Activated CD8-positive, alpha-beta memory T cell treated with anti-CD3 and anti-CD28 coated beads for 24 hours (primary cell): Measurements from ENCODE around the gene CNTN3.

Experiments
- DNase-seq: peaks from one replicate; pipeline ENCODE4 v3.0.0-alpha.2; 2020

Gene CNTN3

DNA sequence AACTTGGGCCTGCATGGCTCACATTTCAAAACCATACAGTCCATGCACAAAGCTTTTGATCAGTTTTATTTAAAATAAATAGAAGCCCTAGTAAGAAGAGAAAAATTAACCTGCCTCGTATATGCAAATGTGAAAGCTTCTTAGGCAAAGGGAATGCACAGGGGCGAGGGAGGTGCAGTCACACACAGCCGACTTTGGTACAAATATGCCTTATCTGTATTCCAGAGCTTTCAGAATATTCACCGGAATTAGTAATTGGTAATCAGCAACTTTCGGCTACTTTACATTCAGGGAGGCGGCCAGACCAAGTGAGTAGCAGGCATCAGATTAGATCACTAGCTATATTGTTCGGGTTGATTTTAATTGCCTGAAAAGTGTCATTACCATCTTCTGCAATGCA, 7.5 kb downstream of the CNTN3 start:
- DNase-seq = no peak

DNA sequence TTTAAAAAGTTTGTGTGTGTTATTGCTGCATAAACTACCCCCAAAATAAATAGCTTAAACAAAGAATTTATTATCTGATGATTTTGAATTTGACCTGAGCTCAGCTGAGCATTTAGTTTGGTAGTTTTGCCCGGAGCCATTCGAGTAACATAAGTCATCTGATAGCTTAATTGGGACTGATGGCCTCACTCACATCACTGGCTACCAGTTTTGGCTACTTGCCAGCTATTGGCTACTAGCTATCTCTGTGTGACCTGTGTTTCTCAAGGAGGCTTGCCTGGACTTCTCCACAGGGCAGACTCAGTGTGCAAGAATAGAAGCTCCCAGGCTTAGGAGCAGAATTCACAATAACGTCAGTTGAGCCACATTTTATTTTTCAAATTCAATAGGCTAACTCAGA, 9.0 kb downstream of the CNTN3 start:
- no peak for DNase-seq

DNA sequence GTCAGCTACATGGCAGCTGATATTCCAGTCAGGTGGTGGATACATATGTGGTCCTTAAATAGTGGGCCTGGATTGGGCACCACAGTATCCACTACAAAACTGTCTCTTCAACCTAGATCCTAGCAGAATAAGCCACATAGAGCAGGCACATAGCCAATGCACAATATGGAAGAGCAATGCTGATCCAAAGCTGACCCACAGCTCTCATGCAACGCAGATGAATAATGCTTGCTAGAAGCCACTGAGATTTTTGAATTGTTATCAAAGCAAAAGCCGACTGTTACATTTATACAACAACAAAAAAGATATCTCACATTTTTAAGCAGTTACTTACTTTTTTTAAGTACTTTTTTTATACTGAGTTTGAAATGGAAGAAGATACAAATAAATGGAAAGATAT, 11.2 kb downstream of the CNTN3 start:
- no peak for DNase-seq

DNA sequence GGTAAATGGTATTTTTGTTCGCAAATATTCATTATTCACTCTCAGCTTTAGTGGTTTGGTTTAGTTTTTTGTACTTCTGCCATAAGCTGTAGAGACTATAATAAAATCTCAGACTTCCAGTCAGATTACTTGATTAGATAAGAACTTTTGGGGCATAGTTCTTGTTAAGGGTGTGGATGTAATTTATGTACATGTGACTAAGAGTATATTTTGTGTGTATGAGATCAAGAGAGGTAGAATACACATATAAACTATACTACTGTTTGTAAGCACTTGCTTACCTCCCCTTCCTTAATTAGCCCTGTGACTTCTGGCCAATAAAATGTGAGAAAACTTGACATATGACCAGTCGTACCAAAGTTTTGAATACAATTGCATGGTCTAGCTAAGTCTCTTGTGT, 12.0 kb downstream of the CNTN3 start:
- DNase-seq = no peak

DNA sequence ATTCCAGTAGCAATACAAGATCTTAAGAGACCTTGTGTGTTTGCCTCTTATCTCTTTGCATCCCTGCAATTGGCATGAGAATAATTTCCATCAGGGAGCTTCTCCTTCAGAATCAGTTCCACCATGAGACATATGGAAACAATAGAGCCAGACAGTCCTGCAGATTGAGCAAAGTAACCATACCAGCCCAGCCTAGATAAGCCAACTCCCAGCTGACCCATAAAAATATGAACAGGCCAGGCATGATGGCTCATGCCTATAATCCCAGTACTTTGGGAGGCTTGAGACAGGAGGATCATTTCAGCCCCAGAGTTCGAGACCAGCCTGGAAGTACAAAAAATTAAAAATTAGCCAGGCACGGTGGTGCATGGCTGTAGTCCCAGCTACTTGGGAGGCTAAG, 12.7 kb downstream of the CNTN3 start:
- DNase-seq = no peak

DNA sequence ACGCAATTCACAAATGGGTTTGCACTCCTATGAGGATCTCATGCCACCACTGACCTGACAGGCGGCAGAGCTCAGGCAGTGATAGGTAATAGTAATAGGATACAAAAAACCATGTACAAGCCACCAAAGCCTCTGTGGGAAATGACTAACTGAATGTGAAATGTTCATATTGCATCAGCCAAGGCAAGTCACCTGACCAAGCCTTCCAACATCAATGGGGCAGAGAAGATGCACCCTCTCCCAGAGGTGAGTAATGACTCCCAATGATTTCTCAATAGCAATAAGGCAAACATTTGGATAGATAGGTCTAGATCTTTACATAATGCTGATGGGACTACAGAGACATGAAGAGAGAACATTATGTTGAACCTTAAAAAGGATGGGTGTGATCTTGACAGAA, 14.9 kb downstream of the CNTN3 start:
- DNase-seq = no peak

DNA sequence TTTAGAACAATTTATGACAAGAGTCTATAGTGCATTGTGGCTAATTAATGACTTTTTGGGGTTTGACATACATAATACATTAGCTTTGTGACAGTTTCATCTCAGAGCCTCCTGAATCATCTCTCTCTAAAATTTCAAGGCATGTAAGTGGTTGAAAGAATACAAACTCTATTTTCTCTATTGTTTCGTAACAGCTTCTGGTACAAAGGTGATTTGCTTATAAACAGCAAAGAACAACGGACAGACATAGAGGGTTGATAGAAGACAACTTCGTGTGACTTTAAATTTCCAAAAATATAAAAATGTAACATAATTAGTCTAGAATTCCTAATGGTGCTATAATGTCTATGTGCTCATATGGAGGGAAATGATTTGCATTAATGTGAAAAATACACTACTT, 21.3 kb downstream of the CNTN3 start:
- DNase-seq = no peak

DNA sequence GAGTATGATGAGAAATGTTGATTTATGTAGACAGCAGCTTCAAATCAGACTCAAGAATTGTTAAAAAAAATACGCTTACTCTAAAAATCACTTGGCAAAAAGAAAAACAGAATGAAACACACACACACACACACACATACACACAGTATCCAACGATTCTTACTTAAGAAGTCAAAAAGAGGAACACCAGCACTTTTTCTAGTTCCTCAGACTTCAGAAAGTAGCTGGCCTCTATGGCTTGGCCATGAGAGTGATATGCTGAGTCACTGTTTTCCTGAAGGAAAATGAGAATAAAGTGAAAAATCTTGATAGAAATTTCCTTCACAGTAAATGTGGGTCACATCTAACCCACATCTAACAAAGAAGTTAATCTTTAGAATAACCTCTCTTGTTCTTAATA, 22.1 kb downstream of the CNTN3 start:
- DNase-seq = no peak

DNA sequence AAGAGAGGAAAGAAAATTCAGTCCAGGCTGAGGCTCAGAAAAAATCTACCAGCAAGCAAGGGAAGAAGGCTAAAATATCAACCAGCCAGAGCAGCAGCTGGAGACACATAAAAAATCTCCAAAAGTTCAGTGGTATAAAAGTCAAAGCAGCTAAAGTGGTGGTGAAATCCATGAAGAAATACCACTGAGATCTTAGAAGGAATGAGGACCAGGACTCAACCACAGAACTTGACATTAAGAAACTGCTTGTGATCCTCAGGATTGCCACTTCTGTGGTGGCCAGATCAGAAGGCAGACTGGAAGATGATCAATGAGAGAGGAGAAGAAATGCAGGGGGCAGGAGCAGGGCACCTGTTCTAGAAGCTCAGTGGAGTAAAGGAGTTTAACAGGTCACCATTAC, 22.5 kb downstream of the CNTN3 start:
- no peak for DNase-seq

DNA sequence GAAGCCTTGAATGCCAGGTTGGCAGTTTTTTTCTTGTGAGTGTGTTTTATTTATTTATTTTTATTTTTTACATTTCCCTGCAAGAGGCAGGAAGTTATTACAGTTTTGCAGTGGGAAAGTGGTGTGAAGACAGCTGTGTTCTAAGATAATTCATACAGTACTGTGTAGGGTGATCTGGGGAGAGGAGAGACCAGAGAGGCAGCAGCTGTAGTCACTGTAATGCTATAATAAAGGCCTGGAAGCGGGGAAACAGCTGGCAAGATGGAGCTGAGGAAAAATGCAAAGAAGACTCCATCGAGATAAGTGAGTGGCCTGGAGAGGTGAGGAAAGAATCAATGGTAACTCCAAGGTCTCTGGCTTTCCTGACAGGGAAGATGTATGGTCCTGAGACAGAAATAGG, 23.1 kb downstream of the CNTN3 start:
- no peak for DNase-seq

DNA sequence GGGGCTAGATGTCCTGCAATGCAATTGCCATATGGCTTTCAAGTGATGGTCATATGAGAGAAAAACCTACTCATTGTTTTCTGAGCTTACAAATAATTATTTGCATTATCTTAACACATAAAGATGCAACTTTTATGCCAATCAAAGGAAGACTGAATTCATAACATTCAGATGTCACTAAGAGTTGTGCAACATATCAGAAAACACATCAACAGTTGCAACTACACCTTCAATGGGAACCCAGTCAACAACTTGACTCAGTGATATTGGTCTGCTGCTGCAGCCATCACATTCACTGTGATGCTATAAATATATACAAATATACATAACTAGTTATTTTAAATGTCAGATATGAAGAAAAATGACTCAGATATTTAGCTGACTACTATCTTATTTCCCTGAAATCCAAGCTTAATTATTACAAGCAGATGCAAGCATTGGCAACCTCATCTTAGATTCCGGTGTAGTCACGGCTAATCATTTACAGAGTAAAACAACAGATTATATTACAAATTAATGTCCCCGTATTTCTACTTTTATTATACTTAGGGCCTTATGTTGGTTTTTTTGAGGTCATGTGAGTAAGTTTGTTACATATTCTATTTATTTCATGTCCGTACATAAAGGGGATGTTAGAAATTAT, 23.7 kb downstream of the CNTN3 start:
- no peak for DNase-seq

DNA sequence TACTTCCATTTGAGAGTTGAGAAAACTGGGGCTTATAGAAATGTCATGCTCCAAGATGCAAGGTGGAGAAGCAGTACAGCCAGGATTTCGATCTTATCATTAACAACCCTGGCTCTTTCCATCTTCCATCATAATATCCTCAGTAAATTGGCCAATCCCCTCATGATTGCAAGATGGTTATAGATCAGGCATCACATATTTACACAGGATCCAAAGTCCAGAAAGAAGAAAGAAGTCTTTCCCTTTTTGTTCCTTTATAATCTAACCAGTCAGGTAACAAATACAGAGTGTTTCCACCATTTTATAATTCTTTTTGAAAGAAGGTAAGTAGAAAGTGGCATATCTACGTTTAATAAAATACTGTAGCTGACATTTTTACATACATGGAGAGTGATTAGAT, 29.7 kb downstream of the CNTN3 start:
- no peak for DNase-seq

DNA sequence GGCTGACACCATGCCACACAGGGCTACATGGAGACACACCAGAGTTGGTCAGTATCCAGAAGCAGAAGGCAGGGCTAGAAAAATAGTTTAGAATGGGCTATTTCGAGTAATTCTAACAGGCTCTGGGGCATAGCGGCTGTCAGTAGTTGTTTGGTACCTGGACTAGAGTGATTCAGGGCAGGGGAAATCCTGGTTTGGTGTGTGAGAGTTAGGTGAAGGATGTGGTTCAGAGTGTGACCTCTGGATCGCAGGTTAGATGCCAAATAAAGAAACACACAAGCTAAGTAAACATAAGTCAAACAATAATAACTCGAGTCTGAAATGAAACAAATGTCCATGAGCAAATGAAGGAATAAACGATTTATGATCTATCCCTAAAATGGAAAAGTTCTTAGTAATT, 31.5 kb downstream of the CNTN3 start:
- DNase-seq = no peak

DNA sequence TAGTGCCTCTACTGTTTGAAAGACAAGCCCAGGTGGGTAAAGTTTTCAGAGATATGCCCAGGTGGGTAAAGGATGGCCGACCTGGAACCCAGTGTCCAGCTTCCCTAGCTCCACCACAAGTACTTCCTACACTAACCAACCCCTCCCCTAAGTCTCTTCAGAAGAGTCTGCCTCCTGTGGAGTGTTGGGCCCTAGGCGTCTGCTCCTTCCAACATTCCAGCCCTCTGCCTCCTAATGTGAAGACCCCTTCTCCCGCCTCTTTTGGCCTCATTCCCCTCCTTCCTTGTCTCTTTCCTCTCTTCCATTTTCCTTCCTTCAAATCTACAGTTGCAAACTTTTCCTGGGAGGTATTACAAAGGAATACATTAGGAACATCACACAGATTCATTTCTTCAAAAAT, 38.6 kb downstream of the CNTN3 start:
- no peak for DNase-seq

DNA sequence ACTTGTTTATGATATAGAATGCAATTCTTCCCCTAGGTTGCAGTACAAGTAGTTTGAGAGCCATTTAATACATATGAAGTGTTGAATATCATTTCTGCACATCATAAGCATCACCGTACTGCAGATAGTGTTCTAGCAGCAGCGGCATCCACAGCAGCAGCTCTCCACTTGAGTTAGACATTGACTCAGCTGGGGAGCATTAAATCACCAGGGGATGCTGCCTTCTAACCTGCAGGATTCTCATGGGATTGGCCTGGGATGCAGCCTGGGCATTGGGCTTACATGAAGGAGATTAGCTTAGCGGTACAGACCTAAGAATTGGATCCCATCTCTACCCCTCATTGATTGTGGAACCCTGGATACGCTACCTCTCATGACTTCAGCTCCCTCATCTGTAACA, 43.3 kb downstream of the CNTN3 start:
- no peak for DNase-seq
